ENCODE measurements around the gene MOB3B.

MOB3B gene

GRCh38 chr9:27368316-27368985 lies 161.2 kb downstream of the MOB3B start:
- no peak for TF ChIP-seq CTCF (IDR thresholded peaks at IDR 0.05; ENCODE audit: borderline replicate concordance, insufficient read depth, low read depth, low read length)
- H3K4me3 ChIP-seq (ENCODE audit: low read depth, low read length), result no peak overlapping the region

GRCh38 chr9:27367921-27368315 lies 161.7 kb downstream of the MOB3B start:
- no peak for TF ChIP-seq CTCF (IDR thresholded peaks at IDR 0.05; ENCODE audit: borderline replicate concordance, insufficient read depth, low read depth, low read length)
- H3K4me3 ChIP-seq (ENCODE audit: low read depth, low read length), result no peak overlapping the region

DNA sequence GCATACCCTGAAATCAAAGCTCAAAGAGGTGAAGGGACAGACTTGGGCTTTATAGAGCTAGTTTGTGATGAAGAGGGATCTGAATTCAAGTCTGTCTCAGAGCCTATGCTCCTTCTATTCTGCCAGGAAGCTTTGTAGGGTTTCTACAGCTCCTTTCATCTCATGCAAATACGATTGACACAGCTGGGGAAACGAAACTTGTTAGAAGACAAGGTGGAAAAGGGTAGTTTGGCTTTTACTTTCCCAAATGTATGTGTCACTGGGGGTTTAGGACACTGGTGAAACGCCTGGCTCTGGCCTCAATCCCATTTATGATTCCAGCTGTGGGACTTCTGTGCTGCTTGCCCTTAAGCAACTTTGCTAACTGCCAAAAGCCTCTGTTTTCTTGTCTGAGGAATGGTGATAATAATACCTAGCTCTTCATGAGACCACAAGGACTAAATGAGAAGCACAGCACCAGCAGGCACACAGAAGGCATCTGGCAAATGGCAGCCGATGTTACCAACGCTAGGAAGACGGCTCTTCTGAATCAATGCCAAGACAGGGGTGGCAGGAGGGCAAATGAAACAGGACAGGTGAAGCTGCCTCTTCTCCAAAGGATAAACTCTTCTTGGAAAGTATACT lies 162.3 kb downstream of the MOB3B start:
- H3K4me3 ChIP-seq (ENCODE audit: low read depth, low read length), result no peak overlapping the region
- no peak for TF ChIP-seq CTCF (IDR thresholded peaks at IDR 0.05; ENCODE audit: borderline replicate concordance, insufficient read depth, low read depth, low read length)

- H3K4me3 ChIP-seq (ENCODE audit: low read depth, low read length), result no peak overlapping the region
- no peak for TF ChIP-seq CTCF (IDR thresholded peaks at IDR 0.05; ENCODE audit: borderline replicate concordance, insufficient read depth, low read depth, low read length)
Observed at GRCh38 chr9:27365707-27366376, 163.8 kb downstream of the MOB3B start.

GRCh38 chr9:27362447-27363210 lies 167.0 kb downstream of the MOB3B start:
- TF ChIP-seq CTCF (IDR thresholded peaks at IDR 0.05; ENCODE audit: borderline replicate concordance, insufficient read depth, low read depth, low read length), result no peak
- no peak overlapping the region for H3K4me3 ChIP-seq (ENCODE audit: low read depth, low read length)

- TF ChIP-seq CTCF (IDR thresholded peaks at IDR 0.05; ENCODE audit: borderline replicate concordance, insufficient read depth, low read depth, low read length), result no peak
- H3K4me3 ChIP-seq (ENCODE audit: low read depth, low read length), result no peak overlapping the region
Observed at GRCh38 chr9:27361492-27361891, 168.1 kb downstream of the MOB3B start.

Data from GM12875 (cell line).